Activated CD8-positive, alpha-beta memory T cell treated with anti-CD3 and anti-CD28 coated beads, Interleukin-2, amount 50 U/mL, for 24 hours (primary cell): ENCODE measurements around the gene HTR6.

Source experiments
- DNase-seq: peaks from one replicate; pipeline ENCODE4 v3.0.0-alpha.2; 2020; ENCODE audit errors: extremely low read depth

Gene HTR6

GRCh38 chr1:19656780-19657466, 7.8 kb upstream of the HTR6 start:
- no peak for DNase-seq

- DNase-seq: no peak
These were observed 7.2 kb upstream of the HTR6 start for GRCh38 chr1:19657511-19657910.

GRCh38 chr1:19658186-19658585, 6.5 kb upstream of the HTR6 start:
- DNase-seq: no peak

GRCh38 chr1:19661721-19662228, 2.9 kb upstream of the HTR6 start:
- DNase-seq: no peak

- no peak for DNase-seq
These were observed 2.4 kb upstream of the HTR6 start for GRCh38 chr1:19662313-19662712.

- no peak for DNase-seq
These were observed 466 bp downstream of the HTR6 start for GRCh38 chr1:19665186-19665495.

- no peak for DNase-seq
These were observed 1.1 kb downstream of the HTR6 start for GRCh38 chr1:19665496-19666465.

GRCh38 chr1:19668888-19669287, 4.2 kb downstream of the HTR6 start:
- no peak for DNase-seq

GRCh38 chr1:19670787-19671186, 6.1 kb downstream of the HTR6 start:
- no peak for DNase-seq

GRCh38 chr1:19672237-19672636, 7.6 kb downstream of the HTR6 start:
- DNase-seq: no peak

GRCh38 chr1:19675797-19676196, 11.1 kb downstream of the HTR6 start:
- no peak for DNase-seq

- DNase-seq: no peak
These were observed 11.8 kb downstream of the HTR6 start for GRCh38 chr1:19676438-19676922.

GRCh38 chr1:19678493-19678892, 13.8 kb downstream of the HTR6 start:
- DNase-seq: no peak

- no peak for DNase-seq
These were observed 14.3 kb downstream of the HTR6 start for GRCh38 chr1:19678931-19679453.

- DNase-seq: no peak
These were observed 15.0 kb downstream of the HTR6 start for GRCh38 chr1:19679691-19680090.

GRCh38 chr1:19680644-19681043, 16.0 kb downstream of the HTR6 start:
- no peak for DNase-seq

GRCh38 chr1:19682257-19682656, 17.6 kb downstream of the HTR6 start:
- no peak for DNase-seq

- DNase-seq: no peak
These were observed 18.2 kb downstream of the HTR6 start for GRCh38 chr1:19682901-19683300.

- no peak for DNase-seq
These were observed 18.7 kb downstream of the HTR6 start for GRCh38 chr1:19683351-19683750.

GRCh38 chr1:19684677-19685076, 20.0 kb downstream of the HTR6 start:
- DNase-seq: no peak

GRCh38 chr1:19685994-19686393, 21.3 kb downstream of the HTR6 start:
- no peak for DNase-seq

- DNase-seq: no peak
These were observed 22.7 kb downstream of the HTR6 start for GRCh38 chr1:19687414-19687813.
